Right lobe of liver (tissue), 4 donors: ENCODE results near the gene SLC46A1.

ENCODE experiments used
- POLR2A ChIP-seq: fragments of 450-650 bp; IDR thresholded peaks from one replicate; pipeline ENCODE4 v1.6.1; 2017; ENCODE audit warnings: antibody characterized with exemption, mild to moderate bottlenecking
- TF ChIP-seq, protein P1 (sequence below), 4 donors: fragments of 200-600 bp in 3 of 4; fragments of 450-650 bp in 1 of 4; IDR thresholded peaks; one replicate each; pipeline versions ENCODE4 v1.5.1 to v1.8.0; 2016 to 2022; ENCODE audit warnings: antibody characterized with exemption in 4 of 4, mild to moderate bottlenecking in 2 of 4
- donor health status: DM: no; HTN: no; CAD: no.
- donor health status: DM: no; HTN: no; CAD: no.
- donor health status: DM: no; HTN: yes; CAD: no.

- TF ChIP-seq, protein P1, sequence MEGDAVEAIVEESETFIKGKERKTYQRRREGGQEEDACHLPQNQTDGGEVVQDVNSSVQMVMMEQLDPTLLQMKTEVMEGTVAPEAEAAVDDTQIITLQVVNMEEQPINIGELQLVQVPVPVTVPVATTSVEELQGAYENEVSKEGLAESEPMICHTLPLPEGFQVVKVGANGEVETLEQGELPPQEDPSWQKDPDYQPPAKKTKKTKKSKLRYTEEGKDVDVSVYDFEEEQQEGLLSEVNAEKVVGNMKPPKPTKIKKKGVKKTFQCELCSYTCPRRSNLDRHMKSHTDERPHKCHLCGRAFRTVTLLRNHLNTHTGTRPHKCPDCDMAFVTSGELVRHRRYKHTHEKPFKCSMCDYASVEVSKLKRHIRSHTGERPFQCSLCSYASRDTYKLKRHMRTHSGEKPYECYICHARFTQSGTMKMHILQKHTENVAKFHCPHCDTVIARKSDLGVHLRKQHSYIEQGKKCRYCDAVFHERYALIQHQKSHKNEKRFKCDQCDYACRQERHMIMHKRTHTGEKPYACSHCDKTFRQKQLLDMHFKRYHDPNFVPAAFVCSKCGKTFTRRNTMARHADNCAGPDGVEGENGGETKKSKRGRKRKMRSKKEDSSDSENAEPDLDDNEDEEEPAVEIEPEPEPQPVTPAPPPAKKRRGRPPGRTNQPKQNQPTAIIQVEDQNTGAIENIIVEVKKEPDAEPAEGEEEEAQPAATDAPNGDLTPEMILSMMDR (IDR thresholded peaks at IDR 0.05) = peak; percentile 62 to 97 (median 82)
- TF ChIP-seq POLR2A = no peak
Measured at GRCh38 chr17:28416703-28417311, 10.8 kb upstream of the SLC46A1 start.
